ENCODE measurements around the gene NRP2.

The NRP2 gene

DNA sequence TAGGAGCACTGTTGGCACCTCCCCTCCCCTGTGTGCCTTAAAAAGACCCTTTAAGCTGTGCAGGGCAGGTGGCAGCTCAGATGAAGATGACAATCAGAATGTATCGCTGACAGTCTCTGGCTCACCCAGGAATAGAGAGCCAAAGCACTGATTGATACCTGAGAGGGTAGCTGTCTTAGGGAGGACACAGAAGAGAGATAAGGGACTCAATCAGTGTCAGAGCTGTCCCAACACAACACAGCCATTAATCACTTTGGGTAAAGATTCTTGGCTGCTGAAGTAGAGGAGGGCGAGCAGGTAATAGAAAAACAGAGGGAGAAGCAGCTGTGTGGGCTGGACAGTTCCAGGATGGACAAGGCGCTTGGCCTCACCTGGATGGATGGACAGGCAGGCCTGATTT is 124.9 kb downstream of the NRP2 start (continued):
- TF ChIP-seq CSRNP3 (CRISPR knock-in tag; IDR thresholded peaks at IDR 0.05) (no peak), TCF4 (CRISPR knock-in tag; IDR thresholded peaks at IDR 0.05; ENCODE audit: borderline replicate concordance) (no peak), ZC3H10 (CRISPR knock-in tag; IDR thresholded peaks at IDR 0.05) (no peak), BACH2 (CRISPR knock-in tag; IDR thresholded peaks at IDR 0.05; ENCODE audit: borderline replicate concordance) (no peak), ZNF565 (CRISPR knock-in tag; conservative IDR thresholded peaks at IDR 0.05; ENCODE audit: low read depth) (no peak), ZFP3 (CRISPR knock-in tag; IDR thresholded peaks at IDR 0.05) (no peak), TOX (CRISPR knock-in tag; IDR thresholded peaks at IDR 0.05; ENCODE audit: borderline replicate concordance) (no peak)
- TF ChIP-seq, protein P1, sequence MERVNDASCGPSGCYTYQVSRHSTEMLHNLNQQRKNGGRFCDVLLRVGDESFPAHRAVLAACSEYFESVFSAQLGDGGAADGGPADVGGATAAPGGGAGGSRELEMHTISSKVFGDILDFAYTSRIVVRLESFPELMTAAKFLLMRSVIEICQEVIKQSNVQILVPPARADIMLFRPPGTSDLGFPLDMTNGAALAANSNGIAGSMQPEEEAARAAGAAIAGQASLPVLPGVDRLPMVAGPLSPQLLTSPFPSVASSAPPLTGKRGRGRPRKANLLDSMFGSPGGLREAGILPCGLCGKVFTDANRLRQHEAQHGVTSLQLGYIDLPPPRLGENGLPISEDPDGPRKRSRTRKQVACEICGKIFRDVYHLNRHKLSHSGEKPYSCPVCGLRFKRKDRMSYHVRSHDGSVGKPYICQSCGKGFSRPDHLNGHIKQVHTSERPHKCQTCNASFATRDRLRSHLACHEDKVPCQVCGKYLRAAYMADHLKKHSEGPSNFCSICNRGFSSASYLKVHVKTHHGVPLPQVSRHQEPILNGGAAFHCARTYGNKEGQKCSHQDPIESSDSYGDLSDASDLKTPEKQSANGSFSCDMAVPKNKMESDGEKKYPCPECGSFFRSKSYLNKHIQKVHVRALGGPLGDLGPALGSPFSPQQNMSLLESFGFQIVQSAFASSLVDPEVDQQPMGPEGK (CRISPR knock-in tag; IDR thresholded peaks at IDR 0.05; ENCODE audit: borderline replicate concordance): no peak

- no peak for TF ChIP-seq ZNF565 (CRISPR knock-in tag; conservative IDR thresholded peaks at IDR 0.05; ENCODE audit: low read depth)
- no peak for TF ChIP-seq ZFP30 (CRISPR knock-in tag; IDR thresholded peaks at IDR 0.05)
- TF ChIP-seq GLIS3 (CRISPR knock-in tag; IDR thresholded peaks at IDR 0.05): no peak
- TF ChIP-seq CSRNP3 (CRISPR knock-in tag; IDR thresholded peaks at IDR 0.05): no peak
- TF ChIP-seq OSR1 (CRISPR knock-in tag; IDR thresholded peaks at IDR 0.05): no peak
- no peak for TF ChIP-seq ISL1 (CRISPR knock-in tag; IDR thresholded peaks at IDR 0.05)
- no peak for TF ChIP-seq ZC3H10 (CRISPR knock-in tag; IDR thresholded peaks at IDR 0.05)
- TF ChIP-seq CREB5 (CRISPR knock-in tag; IDR thresholded peaks at IDR 0.05; ENCODE audit: low read depth): no peak
- TF ChIP-seq CSDC2 (CRISPR knock-in tag; IDR thresholded peaks at IDR 0.05): no peak
- TF ChIP-seq, protein P1 (CRISPR knock-in tag; IDR thresholded peaks at IDR 0.05; ENCODE audit: borderline replicate concordance): no peak
- no peak for TF ChIP-seq SNAI2 (CRISPR knock-in tag; IDR thresholded peaks at IDR 0.05)
- TF ChIP-seq RARB (CRISPR knock-in tag; IDR thresholded peaks at IDR 0.05): no peak
- no peak for TF ChIP-seq TCF4 (CRISPR knock-in tag; IDR thresholded peaks at IDR 0.05; ENCODE audit: borderline replicate concordance)
- TF ChIP-seq ARNTL (CRISPR knock-in tag; IDR thresholded peaks at IDR 0.05; ENCODE audit: borderline replicate concordance, low read depth): no peak
- ATAC-seq: no peak
Observed at GRCh38 chr2:205807758-205808157, 125.5 kb downstream of the NRP2 start.

GRCh38 chr2:205808486-205809121 is 126.3 kb downstream of the NRP2 start:
- ATAC-seq: no peak
- TF ChIP-seq CREB5 (CRISPR knock-in tag; IDR thresholded peaks at IDR 0.05; ENCODE audit: low read depth) (no peak), TOX (CRISPR knock-in tag; IDR thresholded peaks at IDR 0.05; ENCODE audit: borderline replicate concordance) (no peak), CSRNP3 (CRISPR knock-in tag; IDR thresholded peaks at IDR 0.05) (no peak), SNAI2 (CRISPR knock-in tag; IDR thresholded peaks at IDR 0.05) (no peak), ZNF8 (CRISPR knock-in tag; IDR thresholded peaks at IDR 0.05) (no peak)
